COR-L47 (cell line): Measurements from ENCODE around the gene PARD6B.
"Not testable (repeated sequence)": the region's sequence is repeated elsewhere in the genome, so short reads cannot be mapped to it uniquely, and the experiment has no call there.

Source experiments
- DNase-seq: peaks from one replicate; lab custom pipeline; 2025; lab: John Stamatoyannopoulos, UW

The PARD6B gene

GRCh38 chr20:50776122-50776817 lies 44.9 kb downstream of the PARD6B start:
- DNase-seq, result no peak

- no peak for DNase-seq
These were observed 46.0 kb downstream of the PARD6B start for GRCh38 chr20:50777373-50777772.

GRCh38 chr20:50778994-50779393 lies 47.6 kb downstream of the PARD6B start:
- not testable (repeated sequence) for DNase-seq

GRCh38 chr20:50783390-50783789 lies 52.0 kb downstream of the PARD6B start:
- DNase-seq, result no peak

GRCh38 chr20:50783903-50784302 lies 52.5 kb downstream of the PARD6B start:
- DNase-seq, result no peak

- no peak for DNase-seq
These were observed 53.1 kb downstream of the PARD6B start for GRCh38 chr20:50784464-50784863.

- DNase-seq, result no peak
These were observed 55.3 kb downstream of the PARD6B start for GRCh38 chr20:50786703-50787102.

- no peak for DNase-seq
These were observed 55.8 kb downstream of the PARD6B start for GRCh38 chr20:50787181-50787580.

GRCh38 chr20:50788045-50788991 lies 56.9 kb downstream of the PARD6B start:
- no peak for DNase-seq

GRCh38 chr20:50789968-50790650 lies 58.7 kb downstream of the PARD6B start:
- DNase-seq, result no peak

GRCh38 chr20:50790651-50791277 lies 59.4 kb downstream of the PARD6B start:
- peak; percentile 88 for DNase-seq

GRCh38 chr20:50792708-50793574 lies 61.6 kb downstream of the PARD6B start:
- no peak for DNase-seq

- not testable (repeated sequence) for DNase-seq
These were observed 62.2 kb downstream of the PARD6B start for GRCh38 chr20:50793575-50794016.

GRCh38 chr20:50794181-50794845 lies 62.9 kb downstream of the PARD6B start:
- DNase-seq, result no peak

GRCh38 chr20:50794846-50795634 lies 63.7 kb downstream of the PARD6B start, which contains the start of gene BCAS4:
TSS of gene BCAS4 (plus strand) at chr20:50795061. CDS start at chr20:50795084, 23 bp downstream.
- DNase-seq, result peak; percentile 43

- no peak for DNase-seq
These were observed 65.8 kb downstream of the PARD6B start for GRCh38 chr20:50797142-50797541.

GRCh38 chr20:50798650-50799049 lies 67.3 kb downstream of the PARD6B start:
- no peak for DNase-seq

GRCh38 chr20:50799176-50799889 lies 68.0 kb downstream of the PARD6B start:
- no peak for DNase-seq
